IPS-20b (cell line): ENCODE measurements around the gene CCDC196.
"Not testable (repeated sequence)": the region's sequence is repeated elsewhere in the genome, so short reads cannot be mapped to it uniquely, and the experiment has no call there.

Experiments
- H3K27ac ChIP-seq: one replicate; pipeline ENCODE4 v1.5.1; 2013; ENCODE audit warnings: low read length
- H3K27me3 ChIP-seq: 2 replicates; pipeline ENCODE4 v1.6.1; 2013; ENCODE audit warnings: mild to moderate bottlenecking, low read length, inconsistent platforms; ENCODE audit not compliant: insufficient read depth
- H3K36me3 ChIP-seq: 2 replicates; pipeline ENCODE4 v1.6.1; 2013; ENCODE audit warnings: low read depth, mild to moderate bottlenecking, inconsistent platforms, low read length, moderate library complexity; ENCODE audit not compliant: insufficient read depth
- H3K4me1 ChIP-seq: 2 replicates; pipeline ENCODE4 v1.6.1; 2013; ENCODE audit warnings: mild to moderate bottlenecking, control low read depth, inconsistent platforms, low read length, moderate library complexity; ENCODE audit not compliant: insufficient read depth
- H3K4me3 ChIP-seq: 2 replicates; pipeline ENCODE4 v1.5.1; 2013; ENCODE audit warnings: mild to moderate bottlenecking, low read length, inconsistent platforms
- H3K9ac ChIP-seq: 2 replicates; pipeline ENCODE4 v1.6.1; 2013; ENCODE audit warnings: low read depth, mild to moderate bottlenecking, inconsistent platforms, low read length, moderate library complexity
- H3K9me3 ChIP-seq: 2 replicates; pipeline ENCODE4 v1.6.1; 2013; ENCODE audit warnings: mild to moderate bottlenecking, low read depth, low read length, inconsistent platforms; ENCODE audit not compliant: insufficient read depth

The CCDC196 gene

GRCh38 chr14:66496911-66497310 lies 10.7 kb downstream of the CCDC196 start:
- H3K9ac ChIP-seq = no peak overlapping the region
- H3K9me3 ChIP-seq = no peaks in the 10 kb centered on the region
- H3K27ac ChIP-seq = no peak overlapping the region
- H3K4me3 ChIP-seq = no peak overlapping the region
- H3K4me1 ChIP-seq = no peaks in the 10 kb centered on the region
- H3K36me3 ChIP-seq = no peaks in the 10 kb centered on the region
- no peaks in the 10 kb centered on the region for H3K27me3 ChIP-seq

GRCh38 chr14:66498311-66498710 lies 12.1 kb downstream of the CCDC196 start:
- Histone ChIP-seq H3K9me3 (no peaks in the 10 kb centered on the region), H3K27me3 (no peaks in the 10 kb centered on the region), H3K4me3 (no peak overlapping the region), H3K9ac (no peak overlapping the region), H3K27ac (no peak overlapping the region), H3K36me3 (no peaks in the 10 kb centered on the region), H3K4me1 (no peaks in the 10 kb centered on the region)

GRCh38 chr14:66501592-66501991 lies 15.4 kb downstream of the CCDC196 start:
- no peaks in the 10 kb centered on the region for H3K27me3 ChIP-seq
- H3K9me3 ChIP-seq = no peaks in the 10 kb centered on the region
- H3K27ac ChIP-seq = no peak overlapping the region
- no peaks in the 10 kb centered on the region for H3K36me3 ChIP-seq
- H3K4me1 ChIP-seq = no peaks in the 10 kb centered on the region
- no peak overlapping the region for H3K9ac ChIP-seq
- H3K4me3 ChIP-seq = no peak overlapping the region

- H3K27me3 ChIP-seq, H3K4me1 ChIP-seq, H3K27ac ChIP-seq, H3K36me3 ChIP-seq, H3K4me3 ChIP-seq, H3K9me3 ChIP-seq, H3K9ac ChIP-seq: not testable (repeated sequence)
Observed at GRCh38 chr14:66502836-66503235, 16.7 kb downstream of the CCDC196 start.

- Histone ChIP-seq H3K27me3 (no peaks in the 10 kb centered on the region), H3K9ac (no peak overlapping the region), H3K4me3 (no peak overlapping the region), H3K36me3 (no peaks in the 10 kb centered on the region), H3K27ac (no peak overlapping the region), H3K9me3 (no peaks in the 10 kb centered on the region), H3K4me1 (no peaks in the 10 kb centered on the region)
Observed at GRCh38 chr14:66503532-66503931, 17.4 kb downstream of the CCDC196 start.

- H3K9me3 ChIP-seq = no peaks in the 10 kb centered on the region
- H3K9ac ChIP-seq = peak overlapping the region; percentile 64; the same call in 1 of the 2 replicates
- H3K27ac ChIP-seq = no peak overlapping the region
Observed at GRCh38 chr14:66507181-66507721, 21.1 kb downstream of the CCDC196 start.

GRCh38 chr14:66507722-66508546 lies 21.8 kb downstream of the CCDC196 start, which contains the start of gene GPHN:
Gene GPHN (plus strand): TSS chr14:66508147.
- no peaks in the 10 kb centered on the region for H3K36me3 ChIP-seq
- peaks cover 6% of the 10 kb centered on the region; the same call in 1 of the 2 replicates for H3K4me1 ChIP-seq
- peak within 1 kb of the TSS; percentile 5 for H3K27ac ChIP-seq
- H3K9ac ChIP-seq = peak within 1 kb of the TSS; percentile 64; the same call in 1 of the 2 replicates
- H3K27me3 ChIP-seq = peaks cover 25% of the 10 kb centered on the region
- peak within 1 kb of the TSS; percentile 98 for H3K4me3 ChIP-seq
- H3K9me3 ChIP-seq = no peaks in the 10 kb centered on the region

More at GRCh38 chr14:66507181-66507721, 21.1 kb downstream of the CCDC196 start:
- peak overlapping the region; percentile 98 for H3K4me3 ChIP-seq
- peaks cover 6% of the 10 kb centered on the region; the same call in 1 of the 2 replicates for H3K4me1 ChIP-seq
- peaks cover 25% of the 10 kb centered on the region for H3K27me3 ChIP-seq
- H3K36me3 ChIP-seq = no peaks in the 10 kb centered on the region

GRCh38 chr14:66508547-66508845 lies 22.3 kb downstream of the CCDC196 start:
- peak overlapping the region; percentile 98 for H3K4me3 ChIP-seq
- H3K9me3 ChIP-seq = no peaks in the 10 kb centered on the region
- no peaks in the 10 kb centered on the region for H3K36me3 ChIP-seq

GRCh38 chr14:66508846-66509621 lies 22.9 kb downstream of the CCDC196 start:
- Histone ChIP-seq H3K9ac (peak overlapping the region; percentile 64; the same call in 1 of the 2 replicates), H3K36me3 (no peaks in the 10 kb centered on the region), H3K27me3 (peaks cover 25% of the 10 kb centered on the region), H3K27ac (no peak overlapping the region), H3K9me3 (no peaks in the 10 kb centered on the region), H3K4me3 (peak overlapping the region; percentile 98), H3K4me1 (peaks cover 6% of the 10 kb centered on the region; the same call in 1 of the 2 replicates)

More at GRCh38 chr14:66508547-66508845, 22.3 kb downstream of the CCDC196 start:
- Histone ChIP-seq H3K9ac (peak overlapping the region; percentile 64; the same call in 1 of the 2 replicates), H3K27ac (peak overlapping the region; percentile 5), H3K4me1 (peaks cover 6% of the 10 kb centered on the region; the same call in 1 of the 2 replicates), H3K27me3 (peaks cover 25% of the 10 kb centered on the region)

- no peaks in the 10 kb centered on the region for H3K9me3 ChIP-seq
- no peaks in the 10 kb centered on the region for H3K36me3 ChIP-seq
- H3K27ac ChIP-seq = no peak overlapping the region
- H3K4me1 ChIP-seq = peaks cover 6% of the 10 kb centered on the region; the same call in 1 of the 2 replicates
- H3K9ac ChIP-seq = no peak overlapping the region
- peak overlapping the region; percentile 98 for H3K4me3 ChIP-seq
- H3K27me3 ChIP-seq = peaks cover 25% of the 10 kb centered on the region
Observed at GRCh38 chr14:66509874-66510273, 23.7 kb downstream of the CCDC196 start.

GRCh38 chr14:66511849-66512248 lies 25.7 kb downstream of the CCDC196 start:
- no peaks in the 10 kb centered on the region for H3K36me3 ChIP-seq
- H3K9ac ChIP-seq = no peak overlapping the region
- H3K27me3 ChIP-seq = peaks cover 25% of the 10 kb centered on the region
- peaks cover 6% of the 10 kb centered on the region; the same call in 1 of the 2 replicates for H3K4me1 ChIP-seq
- no peak overlapping the region for H3K27ac ChIP-seq
- no peak overlapping the region for H3K4me3 ChIP-seq
- no peaks in the 10 kb centered on the region for H3K9me3 ChIP-seq
